ENCODE data around the gene ELFN1.

The ELFN1 gene

DNA sequence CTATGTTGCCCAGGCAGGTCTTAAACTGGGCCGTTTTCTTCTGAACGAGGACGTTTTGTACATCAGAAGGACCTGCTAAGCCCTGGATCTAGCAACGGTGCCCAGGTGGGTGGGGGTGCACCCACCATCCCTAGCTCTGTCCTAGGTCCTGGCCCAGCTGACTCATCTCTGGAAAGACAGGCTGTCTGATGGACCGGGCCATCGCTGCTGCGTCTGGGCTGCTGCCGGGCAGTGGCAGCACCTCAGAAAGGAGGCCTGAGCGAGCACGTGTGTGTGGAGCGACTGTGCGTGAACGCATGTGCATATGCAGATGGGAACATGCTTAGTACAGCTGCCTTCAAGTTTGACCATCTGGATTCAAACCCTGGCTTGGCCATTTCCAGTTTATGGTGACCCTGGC lies 7.3 kb upstream of the ELFN1 start:
- in situ Hi-C loops (cut with MboI; ENCODE audit: low sequenced_read_pairs) = no loop called here

DNA sequence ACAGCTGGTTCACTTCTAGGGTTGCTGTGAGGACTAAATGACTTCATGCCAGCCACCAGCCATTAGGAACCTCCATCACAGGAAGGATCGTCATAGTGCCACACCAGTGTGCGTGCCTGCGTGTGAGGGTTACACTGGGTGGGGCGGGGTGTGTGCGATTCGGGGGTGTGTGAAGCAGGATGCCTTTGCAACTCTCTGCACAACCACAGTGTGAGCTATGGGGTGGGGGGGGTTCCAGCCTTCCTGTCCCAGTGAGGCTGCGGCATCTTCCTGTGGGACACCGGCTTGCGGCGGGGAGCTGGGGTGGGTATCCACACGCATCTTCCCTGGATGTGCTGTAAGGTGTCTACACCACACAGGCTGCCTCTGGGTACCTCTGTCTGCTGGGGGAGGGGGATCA lies 6.9 kb upstream of the ELFN1 start:
- in situ Hi-C loops (cut with MboI; ENCODE audit: low sequenced_read_pairs) = no loop called here

DNA sequence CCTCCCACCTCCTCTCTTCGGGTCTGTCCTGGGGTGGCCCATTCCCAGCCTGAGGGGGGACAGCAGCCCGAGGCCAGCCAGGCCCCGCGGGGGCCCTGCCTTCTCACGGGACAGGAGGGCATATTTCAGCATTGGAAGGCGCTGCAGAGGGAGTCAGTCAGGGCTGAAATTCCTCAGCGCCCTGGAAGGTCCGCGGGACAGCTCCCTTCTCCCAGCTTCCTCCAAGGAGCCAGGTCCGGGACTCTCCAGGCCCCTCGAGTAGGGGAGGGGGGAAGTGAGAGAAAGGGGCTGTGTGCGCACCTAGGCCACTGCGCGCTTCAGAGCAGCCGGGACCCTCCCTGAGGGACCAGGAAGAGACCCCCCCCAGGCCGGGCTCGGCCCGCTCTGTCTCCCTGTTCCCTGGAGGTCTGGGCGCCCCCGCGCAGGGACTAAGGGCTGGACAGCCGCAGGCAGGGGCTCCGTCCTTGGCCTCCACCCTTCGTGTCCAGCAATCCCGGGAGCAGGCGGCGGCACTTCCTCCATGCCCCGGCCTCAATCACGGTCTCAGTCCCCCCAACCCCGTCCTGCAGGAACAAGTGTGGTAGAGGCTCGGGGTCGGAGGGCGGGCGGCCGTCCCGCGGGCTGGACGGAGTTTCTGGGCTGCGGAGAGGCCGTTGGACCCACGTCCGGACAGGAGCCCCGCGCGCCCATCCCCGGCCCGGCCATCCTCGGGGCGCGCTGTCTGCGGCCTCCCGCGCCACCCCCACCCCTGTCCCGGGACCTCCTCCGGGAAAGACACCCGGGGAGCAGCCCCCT lies 6.0 kb upstream of the ELFN1 start:
- in situ Hi-C loops (cut with MboI; ENCODE audit: low sequenced_read_pairs) = no loop called here

DNA sequence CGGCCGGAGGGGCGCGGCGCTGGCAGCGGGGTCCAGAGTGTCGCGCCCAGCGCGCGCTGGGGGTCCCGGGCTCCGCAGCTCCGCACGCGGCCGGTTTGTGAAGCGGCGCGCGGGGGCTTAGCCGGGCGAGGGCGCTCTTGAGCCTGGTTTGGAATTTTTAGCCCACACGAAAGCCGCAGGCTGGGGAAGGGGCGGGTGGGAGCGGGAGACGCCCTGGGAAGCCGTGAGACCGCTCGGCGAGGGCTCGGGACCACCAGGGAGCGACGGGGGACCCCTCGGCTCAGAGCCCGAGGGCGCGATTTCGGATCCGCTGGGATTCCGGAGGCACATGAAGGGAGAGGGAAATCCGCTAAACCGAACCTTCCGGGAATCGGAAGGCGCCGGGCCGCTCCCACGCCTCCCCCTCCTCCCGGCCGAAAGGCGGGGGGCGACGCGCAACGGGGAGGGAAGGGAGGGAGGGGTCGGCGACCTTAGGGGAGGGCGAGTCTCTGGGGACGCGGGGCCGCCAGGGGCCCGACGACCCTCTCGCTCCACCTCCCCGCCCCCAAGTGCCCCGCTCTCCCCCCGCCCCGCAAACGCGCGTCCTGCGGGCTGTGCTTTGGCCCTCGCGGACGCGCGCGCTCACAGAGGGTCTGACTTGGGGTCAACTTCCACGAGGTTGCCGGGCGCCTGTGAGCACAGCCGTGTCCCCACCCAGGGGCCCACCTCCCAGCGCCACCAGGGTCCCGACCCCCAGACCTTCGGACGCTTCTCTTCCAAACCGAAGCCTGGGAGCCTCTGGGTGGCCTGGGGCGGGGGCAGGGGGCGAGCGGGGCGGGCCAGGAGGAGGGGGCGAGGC lies 5.1 kb upstream of the ELFN1 start:
- in situ Hi-C loops (cut with MboI; ENCODE audit: low sequenced_read_pairs) = no loop called here

DNA sequence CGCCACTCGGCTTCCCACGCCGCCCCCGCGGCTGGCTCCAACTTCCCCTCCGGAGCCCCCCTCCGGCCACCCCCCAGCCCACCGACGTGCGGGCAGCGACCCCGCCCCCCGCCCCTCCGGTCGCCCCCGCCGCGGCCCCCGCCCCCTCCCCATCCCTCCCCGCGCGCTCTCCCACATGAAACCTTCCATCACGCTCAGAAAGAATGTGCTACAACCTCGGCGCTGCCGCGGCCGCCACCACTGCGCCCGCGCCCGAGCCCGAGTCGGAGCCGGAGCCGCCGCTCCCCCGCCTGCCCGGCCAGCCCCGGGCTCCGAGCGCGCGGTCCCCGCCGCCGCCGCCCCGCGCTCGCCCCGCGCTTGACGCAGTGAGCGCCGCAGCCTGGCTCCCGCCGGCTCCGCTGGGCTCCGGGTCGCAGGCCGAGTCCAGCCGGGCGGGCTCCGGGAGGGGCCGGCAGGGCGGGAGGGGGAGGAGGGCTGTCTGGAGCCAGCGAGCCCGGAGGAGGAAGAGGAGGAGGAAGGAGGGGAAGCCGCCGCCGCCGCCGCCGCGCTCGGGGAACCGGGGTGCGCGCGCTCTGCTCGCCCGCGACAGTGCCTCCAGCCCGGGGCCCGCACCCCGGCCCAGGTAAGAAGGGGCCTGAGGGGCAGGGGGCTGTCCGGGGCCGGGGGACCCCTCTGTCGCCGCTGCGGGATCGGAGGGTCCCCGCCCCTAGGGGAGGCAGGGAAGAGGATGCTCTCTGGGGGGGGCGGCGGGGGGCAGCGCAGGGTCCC lies 4.3 kb upstream of the ELFN1 start:
- in situ Hi-C loops (cut with MboI; ENCODE audit: low sequenced_read_pairs) = no loop called here

DNA sequence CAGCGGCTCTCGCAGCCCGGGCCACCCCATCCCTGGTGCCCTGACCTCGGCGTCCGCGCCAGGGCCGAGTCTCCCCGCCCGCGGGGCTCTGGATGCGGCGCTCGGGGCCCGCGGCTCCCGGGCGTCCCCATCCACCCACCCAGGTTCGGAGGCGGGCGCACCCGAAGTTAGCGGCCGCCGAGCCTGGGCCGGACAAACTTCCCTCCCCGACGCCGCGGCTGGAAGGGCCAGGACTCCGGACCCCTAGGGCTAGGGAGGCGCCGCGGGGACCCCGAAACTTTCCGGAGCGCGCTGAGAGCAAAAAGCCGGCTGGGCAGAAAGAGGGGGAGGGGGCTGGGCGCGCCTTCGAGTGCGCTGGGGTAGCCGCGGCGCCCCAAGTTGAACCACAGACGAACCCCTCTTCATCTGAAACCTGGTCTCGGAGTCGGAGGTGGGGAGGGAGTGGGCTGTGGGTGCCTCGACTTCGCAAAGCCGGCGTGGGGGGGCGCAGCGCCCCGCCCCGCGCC lies 3.7 kb upstream of the ELFN1 start:
- in situ Hi-C loops (cut with MboI; ENCODE audit: low sequenced_read_pairs) = no loop called here

DNA sequence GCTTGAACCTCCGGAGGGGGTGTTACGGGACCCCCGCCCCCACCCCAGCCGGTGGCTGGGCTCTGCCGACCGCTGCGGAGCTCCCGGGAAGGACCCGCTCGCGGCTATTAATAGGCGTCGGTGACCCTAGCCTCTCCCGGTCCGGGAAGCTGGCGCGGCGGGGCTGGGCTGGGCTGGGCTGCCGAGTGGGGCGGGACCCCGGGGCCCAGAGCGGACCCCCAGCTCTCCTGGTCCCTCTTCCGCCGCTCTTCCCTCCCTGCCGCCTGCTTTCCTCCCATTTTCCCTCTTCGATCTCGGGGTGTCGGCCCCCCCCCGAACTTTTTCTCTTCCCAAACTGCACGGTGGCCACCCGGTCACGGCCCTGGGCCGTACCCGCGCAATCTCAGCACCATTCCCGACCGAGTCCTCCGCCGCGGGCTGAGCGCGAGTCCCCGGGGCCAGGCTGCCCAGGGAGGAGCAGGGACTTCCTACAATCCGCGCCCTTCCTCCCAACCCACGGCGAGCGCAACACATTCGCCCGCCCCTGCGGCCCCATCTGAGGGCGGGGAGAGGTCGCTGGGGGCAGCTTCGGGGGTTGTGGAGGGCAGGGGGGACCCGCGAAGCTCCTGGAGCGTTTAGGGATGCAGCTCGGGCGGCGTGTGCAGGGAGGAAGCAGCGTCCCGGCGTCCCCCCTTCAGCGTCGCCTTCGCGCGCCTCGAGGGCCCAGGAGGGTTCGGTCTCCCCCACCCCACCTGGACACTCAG lies 3.1 kb upstream of the ELFN1 start:
- in situ Hi-C loops (cut with MboI; ENCODE audit: low sequenced_read_pairs) = no loop called here

DNA sequence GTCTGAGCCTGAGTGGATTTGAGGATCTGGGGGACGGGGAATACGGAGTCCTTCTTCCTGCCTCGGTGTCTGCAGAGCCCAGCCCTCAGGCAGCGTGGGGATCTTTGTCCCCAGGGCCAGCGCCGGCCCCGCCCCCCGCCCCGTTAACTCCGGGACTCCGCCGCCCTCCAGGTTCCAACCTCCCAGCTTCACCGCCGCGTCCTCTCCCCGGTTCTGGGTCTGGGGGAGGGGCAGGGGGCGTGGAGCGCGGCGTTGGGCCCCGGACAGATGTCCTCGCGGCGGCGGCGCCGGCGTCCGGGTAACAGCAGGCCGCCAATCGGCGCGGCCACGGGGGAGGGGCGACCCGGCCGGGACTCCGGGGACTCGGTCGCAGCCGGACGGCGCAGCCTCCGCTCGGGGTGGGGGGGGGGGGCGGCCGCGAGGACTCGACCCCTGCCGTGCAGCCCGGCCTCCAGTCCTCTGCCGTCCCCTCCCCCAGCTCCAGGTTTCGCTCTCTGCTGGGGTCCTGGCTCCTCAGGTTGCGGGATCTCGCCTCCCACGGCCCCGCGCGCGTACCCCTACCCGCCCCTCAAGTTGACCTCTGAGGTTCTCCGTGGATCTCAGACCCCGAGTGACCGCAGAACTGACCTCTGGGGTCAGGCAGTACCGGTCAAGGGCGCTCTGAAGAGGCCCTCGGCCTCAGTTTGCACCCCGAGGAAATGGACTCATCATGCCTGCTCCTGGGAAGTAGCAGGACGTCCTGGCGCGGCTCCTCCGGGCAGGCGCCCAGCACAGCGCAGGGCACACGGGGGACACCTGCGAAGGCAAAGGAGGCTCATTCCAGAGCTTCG lies 2.3 kb upstream of the ELFN1 start:
- in situ Hi-C loops (cut with MboI; ENCODE audit: low sequenced_read_pairs) = no loop called here

DNA sequence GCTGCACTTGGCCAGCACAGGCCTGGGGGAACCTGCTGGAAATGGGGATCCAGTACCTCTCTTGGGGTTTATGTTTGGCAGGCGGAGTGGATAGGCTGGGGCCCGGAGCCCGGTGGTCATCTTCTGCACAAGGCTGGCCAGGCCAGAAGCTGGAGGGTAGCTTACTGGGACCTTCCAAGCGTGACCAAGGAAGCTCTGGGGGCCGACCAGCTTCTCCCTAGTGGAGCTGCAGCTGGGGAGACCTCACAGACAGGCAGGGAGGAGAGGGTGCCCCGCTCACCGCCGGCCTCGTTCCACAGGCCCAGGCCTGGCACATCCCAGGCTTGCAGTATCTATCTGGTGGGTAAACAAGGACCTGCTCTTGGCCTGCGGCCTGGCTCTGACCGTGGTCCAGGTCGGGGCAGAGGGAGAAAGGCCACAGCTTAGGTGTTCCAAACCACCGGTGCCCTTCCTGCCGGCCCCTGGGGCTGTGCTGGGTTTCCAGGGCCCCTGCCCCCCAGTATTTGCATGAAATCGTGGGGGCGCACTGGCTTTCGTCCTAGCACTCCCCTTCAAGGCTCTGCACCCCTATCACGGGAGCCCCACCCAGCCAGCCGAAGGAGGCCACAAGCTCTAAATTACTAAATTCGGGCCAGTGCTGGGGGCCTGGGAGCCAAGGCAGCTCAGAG lies 1.5 kb upstream of the ELFN1 start:
- in situ Hi-C loops (cut with MboI; ENCODE audit: low sequenced_read_pairs) = no loop called here

DNA sequence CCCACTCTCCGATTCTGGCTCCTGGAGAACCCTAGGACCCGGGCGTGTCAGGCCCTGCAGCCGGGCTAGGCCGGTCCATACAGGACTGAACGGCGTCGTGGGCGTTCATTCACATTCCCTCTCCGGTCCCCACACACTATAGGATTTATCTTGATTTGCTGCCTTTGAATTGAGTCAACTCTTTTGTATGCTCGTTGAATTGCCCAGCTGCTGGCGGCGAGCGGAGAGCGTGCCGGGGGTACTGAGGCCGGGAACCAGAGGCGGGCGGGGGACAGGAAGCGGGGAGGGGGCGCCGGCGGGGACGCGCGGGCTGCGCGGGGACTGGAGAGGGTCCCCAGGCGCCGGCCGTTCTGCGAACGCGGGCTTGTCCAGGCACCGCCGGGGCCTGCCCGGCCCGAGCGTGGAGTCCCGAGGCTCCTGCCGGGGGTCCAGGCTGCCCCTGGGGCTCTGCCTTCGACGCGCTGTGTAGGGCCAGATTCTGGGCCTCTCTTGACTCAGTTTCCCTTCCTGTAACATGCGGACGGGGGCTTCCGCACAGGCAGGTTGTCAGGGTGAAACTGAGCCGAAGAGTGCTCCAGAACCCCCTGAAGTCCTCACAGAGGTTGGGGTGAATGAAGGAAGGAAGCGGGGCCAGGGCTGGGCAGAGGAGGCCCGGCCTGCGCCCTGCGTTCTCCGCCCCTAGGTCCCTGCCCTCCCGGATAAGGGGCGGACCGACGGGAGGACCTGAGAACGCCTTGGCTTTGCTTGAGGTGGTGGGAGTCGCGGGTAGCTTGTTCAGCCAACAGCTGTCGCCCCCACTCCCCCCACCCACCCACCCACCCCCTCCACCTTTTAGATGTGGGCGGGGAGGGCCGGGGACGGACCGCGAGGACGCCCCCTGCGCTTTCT lies 769 bp upstream of the ELFN1 start:
- in situ Hi-C loops (cut with MboI; ENCODE audit: low sequenced_read_pairs) = no loop called here

DNA sequence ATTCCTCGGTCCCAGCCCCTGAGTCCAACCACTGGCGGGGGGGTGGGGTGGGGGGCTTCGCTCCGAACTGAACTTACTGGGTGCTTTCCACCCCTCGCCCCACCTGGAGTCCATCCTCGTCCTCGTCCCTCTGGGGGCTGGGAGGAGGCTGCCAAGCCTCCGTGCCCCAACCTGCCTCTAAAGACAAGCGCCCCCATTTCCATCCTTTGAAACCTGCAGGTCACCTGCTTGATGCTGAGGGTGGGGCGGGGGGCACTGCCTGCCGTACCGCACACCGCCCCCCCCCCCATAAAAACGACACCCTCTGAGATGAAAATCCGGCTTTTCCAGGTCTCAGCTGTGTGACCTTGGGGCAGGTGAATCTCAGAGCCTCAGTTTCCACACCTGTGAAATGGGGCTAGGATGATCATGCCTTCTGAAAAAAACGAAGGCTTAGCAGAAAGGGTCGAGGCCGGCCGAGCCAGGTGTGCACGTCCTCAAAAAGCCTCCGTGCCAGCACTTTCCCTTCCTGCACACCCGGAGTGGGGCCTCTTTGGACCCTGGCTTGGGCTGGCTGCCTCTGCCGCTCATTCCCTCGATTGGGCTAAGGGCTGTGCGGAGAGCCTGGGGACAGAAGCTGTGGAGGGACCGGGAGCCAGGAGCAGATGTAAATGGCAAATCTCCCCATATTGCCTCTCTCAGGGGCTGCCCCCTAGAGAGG lies 967 bp downstream of the ELFN1 start:
- in situ Hi-C loops (cut with MboI; ENCODE audit: low sequenced_read_pairs) = no loop called here

DNA sequence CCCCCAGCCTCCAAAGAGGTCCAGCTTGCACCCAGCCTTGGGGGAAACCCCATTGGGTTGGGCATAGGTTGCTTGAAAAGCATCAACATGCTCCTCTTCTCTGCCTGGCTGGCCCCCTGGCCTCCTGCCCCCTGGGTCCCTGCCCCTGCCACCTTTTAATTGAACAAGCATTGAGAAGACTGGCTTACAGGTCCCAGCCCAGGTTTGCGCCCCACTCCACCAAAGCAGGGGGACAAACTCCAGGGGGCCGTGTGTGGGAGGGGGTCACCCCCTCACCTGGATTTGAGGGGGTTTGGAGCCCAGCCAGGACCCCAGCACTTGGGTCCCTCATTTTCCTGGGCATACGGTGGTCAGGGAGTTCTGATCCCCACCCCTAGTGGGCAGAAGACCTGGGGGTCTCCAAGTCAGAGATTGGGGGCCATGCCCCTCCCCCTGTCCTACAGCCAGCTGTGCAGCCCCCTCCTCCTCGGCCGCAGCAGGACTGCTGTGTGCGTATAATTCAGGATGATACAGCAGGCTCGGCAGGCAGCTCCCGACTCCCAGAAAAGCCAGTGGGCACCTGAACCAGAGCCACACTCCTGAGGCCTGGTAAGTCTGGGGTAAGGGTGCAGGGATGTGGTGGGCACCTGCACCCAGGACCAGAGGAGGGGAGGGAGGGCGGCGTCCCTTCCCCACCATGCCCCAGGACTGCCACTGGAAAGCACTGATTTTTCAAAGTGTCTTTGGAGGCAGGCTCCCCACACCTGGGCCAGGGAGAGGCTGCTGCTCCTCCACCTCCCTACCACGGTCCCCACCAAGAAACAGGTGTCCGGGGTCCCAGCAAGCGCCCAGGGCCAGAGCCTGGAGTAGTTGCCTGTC lies 1.7 kb downstream of the ELFN1 start:
- in situ Hi-C loops (cut with MboI; ENCODE audit: low sequenced_read_pairs) = no loop called here

DNA sequence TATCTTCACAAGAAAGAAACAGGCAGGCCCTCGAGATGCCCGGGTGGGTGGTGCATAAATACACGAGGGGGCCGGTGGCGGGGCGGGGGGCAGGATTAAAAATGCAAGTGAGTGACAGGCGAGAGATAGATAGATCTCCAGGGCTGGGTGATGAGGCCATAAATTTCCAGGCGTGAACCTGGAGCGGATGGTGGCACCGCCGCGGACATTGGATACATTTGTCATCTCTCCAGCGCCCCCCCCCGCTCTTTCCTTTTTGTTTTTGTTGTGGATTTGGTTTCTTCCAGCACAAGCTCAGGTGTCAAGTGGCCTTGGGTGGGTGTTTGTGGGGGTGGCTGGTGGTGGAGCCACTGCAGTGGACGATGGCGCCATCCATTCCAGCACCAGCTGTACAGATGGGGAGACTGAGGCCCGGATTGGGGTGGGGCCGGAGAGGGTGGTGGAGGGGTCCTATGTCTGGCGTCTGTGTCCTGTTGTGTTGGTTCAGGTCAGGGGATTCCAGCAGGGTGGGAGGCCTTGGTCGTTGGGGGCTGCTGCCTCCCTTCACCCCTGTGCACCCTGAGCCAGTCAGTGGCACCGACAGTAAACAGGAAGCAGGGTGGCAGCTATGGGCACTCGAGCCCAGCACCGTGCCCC lies 2.9 kb downstream of the ELFN1 start:
- in situ Hi-C loops (cut with MboI; ENCODE audit: low sequenced_read_pairs) = no loop called here

DNA sequence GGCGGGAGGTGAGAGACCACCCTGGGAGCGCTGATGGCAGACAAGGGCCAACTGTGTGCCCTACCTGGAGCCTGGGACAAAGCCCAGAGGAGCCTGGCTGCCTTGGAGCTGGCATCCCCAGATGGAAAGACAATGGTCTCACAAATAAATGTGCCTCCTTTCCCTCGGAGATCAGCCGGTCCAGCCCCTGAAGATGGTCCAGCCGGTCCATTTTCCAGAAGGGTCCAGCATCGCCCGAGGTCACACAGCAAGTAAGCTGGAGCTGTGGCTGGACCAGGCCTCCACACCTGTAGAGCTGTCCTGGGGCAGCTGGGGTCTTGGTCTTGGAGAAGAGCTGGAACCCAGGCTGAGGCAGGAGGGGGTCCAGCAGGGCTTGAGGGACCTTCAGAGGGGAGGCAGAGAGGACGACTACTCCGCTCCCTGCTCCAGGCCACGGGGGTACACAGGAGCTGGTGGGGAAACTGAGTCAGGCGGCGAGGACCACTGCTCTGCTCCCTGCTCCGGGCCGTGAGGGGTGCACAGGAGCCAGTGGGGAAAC lies 3.6 kb downstream of the ELFN1 start:
- in situ Hi-C loops (cut with MboI; ENCODE audit: low sequenced_read_pairs) = no loop called here

DNA sequence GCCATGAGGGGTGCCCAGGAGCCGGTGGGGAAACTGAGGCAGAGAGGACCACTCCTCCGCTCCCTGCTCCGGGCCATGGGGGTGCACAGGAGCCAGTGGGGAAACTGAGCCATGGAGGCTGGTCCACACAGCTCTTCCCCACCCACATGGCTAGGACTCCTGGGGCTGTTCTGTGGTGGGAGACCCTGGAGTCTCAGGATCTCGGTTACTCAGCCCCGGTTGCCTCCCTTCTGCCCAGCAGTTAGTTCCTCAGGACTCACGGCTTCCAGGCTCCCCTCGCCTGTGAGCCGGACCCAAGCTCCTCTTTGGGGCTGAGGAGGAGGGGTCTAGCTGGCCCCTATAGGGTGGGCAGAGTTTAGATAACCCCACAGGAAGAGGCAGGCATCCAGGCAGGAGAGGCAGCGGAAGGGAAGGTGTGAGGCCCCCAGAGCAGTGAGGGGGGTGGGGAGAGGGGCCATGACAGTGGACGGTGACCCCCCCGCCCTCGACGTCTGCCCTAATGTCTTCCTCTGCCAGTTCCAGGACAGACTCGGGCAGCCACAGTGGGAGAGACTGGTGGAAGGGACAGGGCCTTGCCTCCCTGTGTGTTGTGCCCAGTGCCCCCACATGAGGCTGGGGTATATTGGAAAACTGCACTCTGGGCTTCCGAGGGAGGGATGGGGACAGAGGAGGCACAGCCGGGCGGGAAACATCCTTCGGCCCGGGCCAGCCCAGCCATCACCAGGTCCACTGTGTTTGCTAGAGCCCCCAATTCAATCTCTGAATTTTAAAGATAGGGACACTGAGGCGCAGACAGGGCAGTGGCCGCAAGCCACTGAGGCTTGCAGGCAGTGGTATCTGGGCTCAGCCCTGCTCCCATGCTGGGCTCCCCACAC lies 4.3 kb downstream of the ELFN1 start:
- in situ Hi-C loops (cut with MboI; ENCODE audit: low sequenced_read_pairs) = no loop called here
